ENCODE measurements around the gene JTB. TPM values are rescaled to one million over a fixed set of nuclear protein-coding genes. Genes with fewer than 3 reads are reported as not detected.

JTB gene
- polyA plus RNA-seq, 1 donor from 2014 or later = 257 TPM

DNA sequence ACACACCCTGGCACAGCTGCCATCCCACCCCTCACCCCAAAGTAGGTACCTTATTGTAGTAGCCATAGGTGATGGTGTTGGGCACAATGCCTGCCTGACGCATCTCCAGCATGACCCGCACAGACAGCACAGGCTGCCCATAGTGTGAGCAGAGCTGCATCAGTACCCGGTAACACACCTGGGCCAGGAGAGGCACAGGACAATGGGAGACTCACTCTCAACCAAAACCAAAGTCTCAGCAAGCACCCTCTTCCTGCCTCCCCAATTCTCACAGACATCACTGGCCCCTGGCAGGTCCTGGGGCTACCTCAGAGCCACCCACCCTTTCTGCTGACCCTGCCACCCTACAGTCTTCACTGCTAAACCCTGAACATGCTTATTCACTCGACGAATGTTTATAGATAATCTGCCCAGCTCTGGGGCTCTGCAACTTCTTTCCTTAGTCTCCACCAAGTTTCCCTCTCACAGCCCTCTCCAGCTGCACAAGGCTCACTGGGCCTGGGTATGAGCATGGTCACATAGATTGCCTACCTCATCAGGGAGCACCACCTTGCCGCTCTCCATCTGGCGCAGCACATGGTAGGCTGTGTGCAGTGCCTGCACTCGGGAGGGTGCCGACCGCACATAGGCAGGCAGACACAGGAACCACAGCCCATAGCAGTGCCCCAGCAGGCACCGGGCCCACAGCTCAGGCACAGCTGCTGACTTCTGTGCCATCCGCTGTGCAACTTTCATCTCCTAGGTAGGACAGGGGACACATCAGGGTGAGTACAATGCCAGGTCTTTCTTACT lies 41.3 kb downstream of the JTB start:
- H3K9me2 ChIP-seq (ENCODE audit: insufficient read depth, low read length) = no peaks in the 10 kb centered on the region
- TF ChIP-seq, protein P1, sequence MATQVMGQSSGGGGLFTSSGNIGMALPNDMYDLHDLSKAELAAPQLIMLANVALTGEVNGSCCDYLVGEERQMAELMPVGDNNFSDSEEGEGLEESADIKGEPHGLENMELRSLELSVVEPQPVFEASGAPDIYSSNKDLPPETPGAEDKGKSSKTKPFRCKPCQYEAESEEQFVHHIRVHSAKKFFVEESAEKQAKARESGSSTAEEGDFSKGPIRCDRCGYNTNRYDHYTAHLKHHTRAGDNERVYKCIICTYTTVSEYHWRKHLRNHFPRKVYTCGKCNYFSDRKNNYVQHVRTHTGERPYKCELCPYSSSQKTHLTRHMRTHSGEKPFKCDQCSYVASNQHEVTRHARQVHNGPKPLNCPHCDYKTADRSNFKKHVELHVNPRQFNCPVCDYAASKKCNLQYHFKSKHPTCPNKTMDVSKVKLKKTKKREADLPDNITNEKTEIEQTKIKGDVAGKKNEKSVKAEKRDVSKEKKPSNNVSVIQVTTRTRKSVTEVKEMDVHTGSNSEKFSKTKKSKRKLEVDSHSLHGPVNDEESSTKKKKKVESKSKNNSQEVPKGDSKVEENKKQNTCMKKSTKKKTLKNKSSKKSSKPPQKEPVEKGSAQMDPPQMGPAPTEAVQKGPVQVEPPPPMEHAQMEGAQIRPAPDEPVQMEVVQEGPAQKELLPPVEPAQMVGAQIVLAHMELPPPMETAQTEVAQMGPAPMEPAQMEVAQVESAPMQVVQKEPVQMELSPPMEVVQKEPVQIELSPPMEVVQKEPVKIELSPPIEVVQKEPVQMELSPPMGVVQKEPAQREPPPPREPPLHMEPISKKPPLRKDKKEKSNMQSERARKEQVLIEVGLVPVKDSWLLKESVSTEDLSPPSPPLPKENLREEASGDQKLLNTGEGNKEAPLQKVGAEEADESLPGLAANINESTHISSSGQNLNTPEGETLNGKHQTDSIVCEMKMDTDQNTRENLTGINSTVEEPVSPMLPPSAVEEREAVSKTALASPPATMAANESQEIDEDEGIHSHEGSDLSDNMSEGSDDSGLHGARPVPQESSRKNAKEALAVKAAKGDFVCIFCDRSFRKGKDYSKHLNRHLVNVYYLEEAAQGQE (IDR thresholded peaks at IDR 0.05; ENCODE audit: borderline replicate concordance) = no peak
- TF ChIP-seq RAD21 (conservative IDR thresholded peaks at IDR 0.05) (no peak), MXI1 (conservative IDR thresholded peaks at IDR 0.05; ENCODE audit: poor library complexity, severe bottlenecking) (no peak), EP300 (conservative IDR thresholded peaks at IDR 0.05; ENCODE audit: poor library complexity, severe bottlenecking) (no peak), EZH2 (IDR thresholded peaks at IDR 0.05; ENCODE audit: borderline replicate concordance, insufficient read depth, low read length, poor library complexity, severe bottlenecking) (no peak)
- no peaks in the 10 kb centered on the region for H4K20me1 ChIP-seq (ENCODE audit: insufficient read depth)
- H3K4me3 ChIP-seq (ENCODE audit: low read length) = no peak overlapping the region
- H3K79me2 ChIP-seq (replicated peaks; ENCODE audit: insufficient read depth, low read length) = no peaks in the 10 kb centered on the region
- no peaks in the 10 kb centered on the region for H3K9me3 ChIP-seq (ENCODE audit: low read length)
- no peaks in the 10 kb centered on the region for H3K27me3 ChIP-seq (ENCODE audit: insufficient read depth, low read depth, low read length)
- H3K36me3 ChIP-seq (ENCODE audit: insufficient read depth, low read length) = no peaks in the 10 kb centered on the region
- no peak overlapping the region for H3K27ac ChIP-seq (ENCODE audit: low read length)
- H2AFZ ChIP-seq (ENCODE audit: low read depth, low read length) = no peak overlapping the region
- no peaks in the 10 kb centered on the region for H3F3A ChIP-seq (ENCODE audit: insufficient read depth, low read length, poor library complexity, severe bottlenecking)
- no peak overlapping the region for H3K9ac ChIP-seq (ENCODE audit: low read length)
- no peak overlapping the region for H3K4me2 ChIP-seq (ENCODE audit: low read length)

DNA sequence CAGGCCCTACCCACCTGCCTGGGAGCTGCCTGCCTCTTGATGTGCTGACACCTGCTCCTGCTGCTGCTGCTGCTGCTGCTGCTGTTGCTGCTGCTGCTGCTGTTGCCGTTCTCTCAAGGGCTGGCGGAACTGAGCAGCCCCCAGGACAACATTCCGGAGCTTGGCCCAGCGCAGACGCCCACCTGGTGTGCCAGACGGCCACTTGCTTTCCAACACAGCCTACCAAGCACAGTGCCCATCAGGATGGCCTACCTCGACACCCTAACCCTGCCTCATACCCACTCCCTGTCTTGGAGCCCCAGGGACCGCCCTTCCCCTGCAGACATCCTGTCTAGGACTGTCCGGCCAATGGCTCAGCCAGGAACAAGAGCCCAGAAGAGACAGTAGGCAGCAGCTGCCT lies 42.7 kb downstream of the JTB start:
- Histone ChIP-seq H3K9ac (ENCODE audit: low read length) (no peak overlapping the region), H3K4me3 (ENCODE audit: low read length) (no peak overlapping the region), H3K27ac (ENCODE audit: low read length) (no peak overlapping the region), H3F3A (ENCODE audit: insufficient read depth, low read length, poor library complexity, severe bottlenecking) (no peaks in the 10 kb centered on the region), H3K79me2 (replicated peaks; ENCODE audit: insufficient read depth, low read length) (no peaks in the 10 kb centered on the region), H3K9me3 (ENCODE audit: low read length) (no peaks in the 10 kb centered on the region), H3K4me2 (ENCODE audit: low read length) (no peak overlapping the region), H3K36me3 (ENCODE audit: insufficient read depth, low read length) (no peaks in the 10 kb centered on the region), H2AFZ (ENCODE audit: low read depth, low read length) (no peak overlapping the region), H3K27me3 (ENCODE audit: insufficient read depth, low read depth, low read length) (no peaks in the 10 kb centered on the region), H3K9me2 (ENCODE audit: insufficient read depth, low read length) (no peaks in the 10 kb centered on the region), H4K20me1 (ENCODE audit: insufficient read depth) (no peaks in the 10 kb centered on the region)
- TF ChIP-seq MXI1 (conservative IDR thresholded peaks at IDR 0.05; ENCODE audit: poor library complexity, severe bottlenecking) = no peak
- TF ChIP-seq EZH2 (IDR thresholded peaks at IDR 0.05; ENCODE audit: borderline replicate concordance, insufficient read depth, low read length, poor library complexity, severe bottlenecking) = no peak
- TF ChIP-seq, protein P1 (IDR thresholded peaks at IDR 0.05; ENCODE audit: borderline replicate concordance) = no peak
- TF ChIP-seq TAF1 (IDR thresholded peaks at IDR 0.05; ENCODE audit: low read depth) = no peak
- TF ChIP-seq, protein P2, sequence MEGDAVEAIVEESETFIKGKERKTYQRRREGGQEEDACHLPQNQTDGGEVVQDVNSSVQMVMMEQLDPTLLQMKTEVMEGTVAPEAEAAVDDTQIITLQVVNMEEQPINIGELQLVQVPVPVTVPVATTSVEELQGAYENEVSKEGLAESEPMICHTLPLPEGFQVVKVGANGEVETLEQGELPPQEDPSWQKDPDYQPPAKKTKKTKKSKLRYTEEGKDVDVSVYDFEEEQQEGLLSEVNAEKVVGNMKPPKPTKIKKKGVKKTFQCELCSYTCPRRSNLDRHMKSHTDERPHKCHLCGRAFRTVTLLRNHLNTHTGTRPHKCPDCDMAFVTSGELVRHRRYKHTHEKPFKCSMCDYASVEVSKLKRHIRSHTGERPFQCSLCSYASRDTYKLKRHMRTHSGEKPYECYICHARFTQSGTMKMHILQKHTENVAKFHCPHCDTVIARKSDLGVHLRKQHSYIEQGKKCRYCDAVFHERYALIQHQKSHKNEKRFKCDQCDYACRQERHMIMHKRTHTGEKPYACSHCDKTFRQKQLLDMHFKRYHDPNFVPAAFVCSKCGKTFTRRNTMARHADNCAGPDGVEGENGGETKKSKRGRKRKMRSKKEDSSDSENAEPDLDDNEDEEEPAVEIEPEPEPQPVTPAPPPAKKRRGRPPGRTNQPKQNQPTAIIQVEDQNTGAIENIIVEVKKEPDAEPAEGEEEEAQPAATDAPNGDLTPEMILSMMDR (IDR thresholded peaks at IDR 0.05; ENCODE audit: poor library complexity, severe bottlenecking) = no peak
- TF ChIP-seq EP300 (conservative IDR thresholded peaks at IDR 0.05; ENCODE audit: poor library complexity, severe bottlenecking) = no peak
- no peak for TF ChIP-seq RAD21 (conservative IDR thresholded peaks at IDR 0.05)
- no peak for TF ChIP-seq SMC3 (conservative IDR thresholded peaks at IDR 0.05; ENCODE audit: poor library complexity)
- TF ChIP-seq POLR2AphosphoS5 (IDR thresholded peaks at IDR 0.05) = no peak

Measured in neural cell (in vitro differentiated cells).